SIG-M5 (cell line): ENCODE measurements around the gene KCTD15.

Experiments used
- DNase-seq: peaks from one replicate; lab custom pipeline; 2025; lab: John Stamatoyannopoulos, UW

The KCTD15 gene

DNA sequence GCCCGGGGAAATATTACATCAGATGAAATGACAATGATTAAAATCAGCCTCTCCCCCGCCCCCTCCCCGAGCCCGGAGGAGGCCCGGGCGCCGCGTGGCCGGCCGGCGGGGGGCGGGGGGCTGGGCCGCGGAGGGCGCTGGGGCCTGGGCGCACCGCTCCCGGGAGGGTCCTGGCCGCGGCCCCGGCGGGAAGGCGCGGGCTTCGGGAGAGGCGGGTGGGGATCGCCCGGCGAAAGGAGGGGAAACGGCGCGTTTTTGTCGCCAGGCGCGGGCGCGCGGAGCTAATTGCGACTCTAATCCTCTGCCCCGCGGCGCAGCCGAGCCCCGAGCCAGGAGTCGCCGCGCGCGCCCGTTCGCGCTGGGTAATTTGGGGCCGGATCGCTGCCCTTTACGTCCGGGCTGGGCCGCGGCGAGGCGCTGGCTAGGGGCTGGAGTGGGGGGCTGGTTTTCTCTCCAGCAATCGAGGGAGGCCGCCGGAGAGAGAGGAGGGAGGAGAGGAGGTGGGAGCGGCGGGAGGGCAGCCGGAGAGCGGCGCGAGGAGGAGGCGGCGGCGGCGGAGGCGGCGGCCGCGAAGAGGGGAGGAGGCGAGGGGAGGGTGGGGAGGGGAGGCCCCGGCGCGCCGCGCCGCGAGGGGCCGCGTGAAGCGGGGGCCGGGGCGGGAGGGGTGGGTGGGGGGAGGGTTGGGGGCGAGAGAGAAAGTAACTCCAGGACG is at the start of gene KCTD15:
Gene KCTD15 (plus strand): TSS at position 707 of the 712 bp plus-strand sequence. CDS start 3,585 bp downstream, outside the sequence.
- no peak for DNase-seq

DNA sequence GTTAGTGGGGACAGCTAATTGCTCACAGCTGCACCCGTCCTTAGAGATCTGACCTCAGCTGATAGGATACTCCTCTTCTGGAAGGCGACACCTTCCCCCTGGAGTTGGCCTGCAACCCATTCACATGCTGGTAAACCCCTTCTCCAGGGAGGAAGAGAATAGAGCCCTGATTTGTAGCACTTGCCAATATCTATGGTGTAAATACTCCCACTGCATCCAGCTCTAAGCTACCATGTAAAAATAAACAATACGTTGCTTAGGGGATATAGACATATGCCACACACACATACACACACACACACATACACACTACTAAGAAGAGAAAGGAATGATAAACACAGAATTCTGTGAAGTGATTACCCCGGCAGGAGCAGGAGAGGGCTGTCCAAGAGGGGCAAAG is 49.4 kb upstream of the KCTD15 start:
- no peak for DNase-seq

- DNase-seq, result no peak
These were observed 48.4 kb upstream of the KCTD15 start for GRCh38 chr19:33748231-33748630.

DNA sequence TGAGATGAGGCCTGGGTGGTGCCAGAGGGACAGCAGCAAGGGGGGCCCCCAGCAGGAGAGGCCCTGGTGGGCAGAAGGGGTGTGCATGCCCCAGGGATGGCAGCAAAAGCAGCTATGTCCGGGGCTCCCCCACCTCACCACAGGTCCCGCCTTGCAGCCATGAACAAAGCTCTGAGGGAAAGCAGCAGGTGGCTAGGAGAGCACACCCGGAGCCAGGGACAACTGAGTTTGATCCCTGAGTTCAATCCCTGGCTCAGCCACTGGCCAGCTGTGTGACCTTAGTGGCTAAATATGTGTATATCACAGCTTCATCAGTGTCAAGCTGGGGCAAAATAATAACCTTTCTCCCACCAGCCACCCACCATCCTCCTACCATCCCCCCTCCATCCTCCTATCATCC is 47.7 kb upstream of the KCTD15 start:
- DNase-seq, result no peak

GRCh38 chr19:33749619-33750175 is 47.0 kb upstream of the KCTD15 start:
- DNase-seq, result no peak

GRCh38 chr19:33750587-33751435 is 45.9 kb upstream of the KCTD15 start:
- DNase-seq, result no peak

GRCh38 chr19:33751436-33751770 is 45.3 kb upstream of the KCTD15 start:
- DNase-seq, result no peak

DNA sequence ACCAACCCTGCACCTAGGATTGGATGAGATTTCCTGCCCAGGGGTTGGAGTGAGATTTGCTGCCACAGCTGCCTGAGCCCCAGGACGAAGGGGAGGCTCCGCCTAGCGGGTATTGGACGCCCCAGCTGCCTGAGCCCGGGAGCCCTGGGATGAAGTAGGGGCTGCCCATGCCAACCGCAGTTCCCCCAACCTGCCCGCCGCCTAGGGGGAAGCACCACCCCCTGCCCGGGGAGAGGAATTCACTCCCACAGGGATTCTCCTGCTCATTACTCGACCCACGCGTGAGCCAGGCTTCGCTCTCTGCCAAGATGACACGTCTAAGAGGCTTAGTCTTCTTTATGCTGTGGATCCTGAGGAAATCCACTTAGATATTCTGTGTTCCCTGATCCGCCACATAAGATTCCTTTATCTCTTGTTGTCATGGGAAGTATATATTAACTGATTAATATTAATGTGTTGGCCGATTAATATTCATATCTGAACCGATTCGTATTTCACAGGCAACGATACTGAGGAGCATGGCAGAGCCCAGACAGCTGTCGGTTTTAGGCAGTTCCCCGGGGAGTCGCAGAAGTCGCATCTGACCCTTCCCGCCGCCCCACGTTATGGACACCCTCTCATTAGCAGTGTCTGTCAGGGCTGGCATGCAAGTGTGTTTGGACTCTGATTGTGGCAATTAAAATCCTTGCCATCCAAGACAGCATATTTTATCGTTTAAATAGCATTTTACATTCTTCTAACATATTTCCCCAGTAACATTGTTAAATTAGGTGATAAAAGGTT is 44.5 kb upstream of the KCTD15 start:
- no peak for DNase-seq

DNA sequence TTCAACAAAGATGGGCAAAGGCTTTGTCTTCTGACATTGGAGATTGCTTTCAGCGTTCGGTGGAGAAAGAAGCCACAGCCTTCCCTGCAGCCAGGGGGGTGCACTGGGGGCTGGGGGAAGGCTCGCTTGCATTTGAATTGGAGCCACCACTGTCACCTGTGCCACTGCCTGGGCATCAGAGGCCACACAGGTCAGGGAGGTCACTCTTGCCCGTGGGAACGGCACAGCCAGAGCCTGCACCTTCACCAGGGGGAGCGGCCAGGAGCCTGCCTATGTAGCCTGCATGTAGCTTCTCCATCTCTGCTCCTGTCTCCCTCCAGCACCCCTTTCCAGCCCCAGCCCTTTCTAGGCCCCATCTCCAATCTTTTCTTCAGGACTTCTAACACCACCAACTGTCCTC is 43.7 kb upstream of the KCTD15 start:
- no peak for DNase-seq

- DNase-seq, result no peak
These were observed 42.3 kb upstream of the KCTD15 start for GRCh38 chr19:33754361-33754760.

- no peak for DNase-seq
These were observed 41.3 kb upstream of the KCTD15 start for GRCh38 chr19:33755099-33756035.

DNA sequence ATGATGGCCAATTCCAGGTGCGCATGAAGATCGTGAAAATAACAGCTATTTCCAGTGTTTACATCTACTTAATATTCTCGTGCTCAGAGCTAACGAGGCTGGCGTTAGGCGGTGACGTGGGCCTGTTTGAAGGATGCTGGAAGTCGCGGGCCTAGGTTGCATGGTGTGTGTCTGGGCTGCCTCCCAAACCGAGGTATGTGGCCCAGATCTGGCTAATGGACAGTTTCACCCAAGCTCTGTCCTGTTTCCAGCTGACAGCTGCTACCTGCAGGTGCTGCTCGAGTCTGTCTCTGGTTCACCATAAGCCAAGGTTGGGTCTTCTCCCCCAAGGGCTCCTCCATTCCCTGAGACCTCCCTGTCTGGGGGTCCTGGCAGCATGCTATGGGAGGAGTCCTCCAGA is 40.5 kb upstream of the KCTD15 start:
- no peak for DNase-seq

DNA sequence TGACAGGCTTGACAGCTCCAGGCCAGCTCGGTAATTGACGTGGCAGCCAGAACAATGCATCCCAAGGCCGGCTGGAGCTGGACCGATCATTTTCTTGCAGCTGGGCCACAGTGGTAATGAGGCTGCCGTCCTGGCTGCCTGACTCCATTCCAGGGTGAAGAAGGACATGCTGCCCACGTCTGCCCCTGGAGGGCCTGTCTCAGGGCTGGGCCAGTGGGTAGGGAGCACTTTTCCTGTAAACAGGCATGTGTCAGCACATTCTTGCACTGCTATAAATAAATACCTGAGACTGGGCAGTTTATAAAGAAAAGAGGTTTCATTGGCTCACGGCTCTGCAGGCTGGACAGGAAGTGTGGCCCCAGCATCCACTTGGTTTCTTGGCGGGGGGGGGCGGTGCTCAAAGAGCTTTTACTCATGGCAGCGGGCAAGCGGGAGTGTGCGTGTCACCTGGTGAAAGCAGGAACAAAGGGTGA is 38.1 kb upstream of the KCTD15 start:
- no peak for DNase-seq

- no peak for DNase-seq
These were observed 37.3 kb upstream of the KCTD15 start for GRCh38 chr19:33759356-33759755.

- DNase-seq, result no peak
These were observed 32.9 kb upstream of the KCTD15 start for GRCh38 chr19:33763633-33764371.

GRCh38 chr19:33766623-33767022 is 30.0 kb upstream of the KCTD15 start:
- no peak for DNase-seq

DNA sequence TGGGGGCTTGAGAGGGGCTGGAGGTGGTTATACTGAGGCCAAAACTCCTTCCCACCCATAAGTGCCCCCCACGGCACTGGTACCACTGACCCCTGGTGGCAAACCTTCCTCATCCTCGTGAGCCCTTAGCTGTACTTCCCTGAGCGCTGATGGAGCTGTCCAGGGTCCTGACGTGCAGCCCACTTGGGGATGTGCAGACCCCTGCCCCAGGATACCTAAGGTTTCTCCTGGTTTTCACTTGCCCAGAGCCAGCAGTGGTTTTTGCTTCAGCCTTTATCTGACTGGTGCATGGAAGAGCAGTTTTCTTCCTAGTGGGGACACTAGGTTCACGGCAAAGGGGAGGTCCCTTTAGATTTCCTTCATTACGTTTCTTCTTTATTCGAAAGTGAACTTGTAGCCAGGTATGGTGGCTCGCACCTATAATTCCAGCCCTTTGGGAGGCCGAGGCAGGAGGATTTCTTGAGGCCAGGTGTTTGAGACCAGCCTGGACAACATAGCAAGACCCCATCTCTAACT is 28.7 kb upstream of the KCTD15 start:
- no peak for DNase-seq

DNA sequence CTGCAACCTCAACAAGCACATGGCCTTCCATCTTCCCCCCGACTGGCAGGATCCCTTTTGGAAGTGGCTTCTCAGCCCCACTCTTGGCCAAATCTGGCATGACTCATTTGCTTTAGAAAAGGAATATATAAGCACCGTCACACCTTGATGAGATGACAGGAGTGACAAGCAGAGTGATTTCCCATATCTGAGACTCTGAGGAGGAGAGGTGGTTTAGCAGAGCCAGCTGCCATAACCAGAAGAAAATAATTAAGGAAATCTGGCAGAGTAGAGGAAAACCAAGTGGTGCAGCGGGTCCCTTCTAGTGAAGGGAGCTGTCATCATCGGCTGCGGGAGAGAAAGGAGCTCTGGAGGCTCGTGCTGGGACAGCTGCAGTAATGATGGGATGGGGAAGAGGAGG is 27.5 kb upstream of the KCTD15 start:
- DNase-seq, result no peak

- no peak for DNase-seq
These were observed 26.6 kb upstream of the KCTD15 start for GRCh38 chr19:33770107-33770506.
